Esophagus squamous epithelium (tissue), 5 donors: Measurements from ENCODE around the gene CEP55. TPM values are rescaled to one million over a fixed set of nuclear protein-coding genes. Genes with fewer than 3 reads are reported as not detected.

Experiments
- DNase-seq: peaks from one replicate; lab custom pipeline; 2025; lab: John Stamatoyannopoulos, UW
- H3K27ac ChIP-seq, 4 donors: fragments of 200-600 bp; sonication (generic); one replicate each; pipeline ENCODE4 v1.5.1; 2016 to 2019; ENCODE audit warnings: mild to moderate bottlenecking in 1 of 4
- H3K27me3 ChIP-seq, 4 donors: fragments of 200-600 bp; sonication (generic); 1 replicate in 3 of 4; 2 replicates in 1 of 4; pipeline versions ENCODE4 v1.5.1 to v1.6.0; 2017 to 2021; ENCODE audit warnings: antibody characterized with exemption in 1 of 4
- H3K36me3 ChIP-seq, 3 donors: fragments of 200-600 bp; sonication (generic); one replicate each; pipeline ENCODE4 v1.5.1; 2016 to 2019
- H3K4me1 ChIP-seq, 3 donors: fragments of 200-600 bp; sonication (generic); one replicate each; pipeline ENCODE4 v1.5.1; 2017 to 2019
- H3K4me3 ChIP-seq, 4 donors: fragments of 200-600 bp; sonication (generic); 1 replicate in 3 of 4; 2 replicates in 1 of 4; pipeline ENCODE4 v1.5.1; 2016 to 2019; ENCODE audit warnings: mild to moderate bottlenecking in 2 of 4, moderate library complexity in 1 of 4
- H3K9me3 ChIP-seq, 3 donors: fragments of 200-600 bp; sonication (generic); one replicate each; pipeline ENCODE4 v1.5.1; 2016 to 2019
- POLR2A ChIP-seq, 4 donors: fragments of 450-650 bp; IDR thresholded peaks; one replicate each; pipeline ENCODE4 v1.6.1; 2017; ENCODE audit warnings: antibody characterized with exemption in 4 of 4, mild to moderate bottlenecking in 4 of 4, moderate library complexity in 3 of 4
- WGBS, 2 donors: methylation state at CpG; one replicate each; pipeline ENCODE4 v1.1.5; 2018; 5-methylcytosine and 5-hydroxymethylcytosine counted together
- intact Hi-C: fragments of 100-400 bp; cut with DNase I; formaldehyde crosslinking; loops from one replicate; pipeline ENCODE4 v1.15.0; 2022
- total RNA-seq, 4 donors: library from RNA; depleted of rRNA; stranded (reverse); fragments of >200 nt; gene quantifications; one replicate each; pipeline ENCODE4 v1.1.0, GENCODE V29; 2016
- TF ChIP-seq, protein P1 (sequence below), 6 experiments: fragments of 450-650 bp in 4 of 6; fragments of 200-600 bp in 2 of 6; sonication (generic) in 2 of 6; IDR thresholded peaks; one replicate each; pipeline ENCODE4 v1.5.1; 2016 to 2019; ENCODE audit warnings: antibody characterized with exemption in 6 of 6, mild to moderate bottlenecking in 4 of 6, moderate library complexity in 4 of 6
- donor health status: DM: yes; HTN: yes; CAD: no.

Gene CEP55
- total RNA-seq, 4 donors from 2014 or later, result 6.7 to 23.7 (median 14.4) TPM

DNA sequence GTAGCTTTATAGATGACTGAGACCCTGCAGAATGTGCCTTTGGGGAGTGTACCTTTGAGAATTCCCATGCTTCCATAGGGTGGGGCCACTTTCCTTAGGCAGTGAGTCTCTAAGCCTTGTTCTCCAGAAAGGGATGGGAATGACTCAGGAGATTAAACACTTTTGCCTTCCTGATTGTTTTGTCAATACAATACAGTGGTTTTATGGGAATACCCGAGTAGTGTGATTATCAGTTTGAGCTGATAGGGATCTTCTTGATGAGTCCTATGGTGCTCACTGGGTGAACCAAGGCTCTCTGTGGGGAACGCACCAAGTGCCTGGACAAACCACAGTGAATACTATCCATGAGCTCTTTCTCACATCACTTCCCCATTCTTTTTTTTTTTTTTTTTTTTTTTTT lies 20.5 kb upstream of the CEP55 start:
- WGBS, 2 donors, result 24 to 30% methylated on average over 2 of the region's 2 CpGs
- Histone ChIP-seq H3K4me3 (no peak overlapping the region), H3K27me3 (no peaks in the 10 kb centered on the region), H3K36me3 (peaks cover 0 to 21% (median 0%) of the 10 kb centered on the region in 3 donors), H3K27ac (peak overlapping the region; percentile 55 to 76 (median 68)), H3K4me1 (peaks cover 22 to 99% (median 68%) of the 10 kb centered on the region in 3 donors), H3K9me3 (no peaks in the 10 kb centered on the region)
- no peak for DNase-seq
- intact Hi-C loops, result no loop called here
- TF ChIP-seq POLR2A (IDR thresholded peaks at IDR 0.05), result no peak

DNA sequence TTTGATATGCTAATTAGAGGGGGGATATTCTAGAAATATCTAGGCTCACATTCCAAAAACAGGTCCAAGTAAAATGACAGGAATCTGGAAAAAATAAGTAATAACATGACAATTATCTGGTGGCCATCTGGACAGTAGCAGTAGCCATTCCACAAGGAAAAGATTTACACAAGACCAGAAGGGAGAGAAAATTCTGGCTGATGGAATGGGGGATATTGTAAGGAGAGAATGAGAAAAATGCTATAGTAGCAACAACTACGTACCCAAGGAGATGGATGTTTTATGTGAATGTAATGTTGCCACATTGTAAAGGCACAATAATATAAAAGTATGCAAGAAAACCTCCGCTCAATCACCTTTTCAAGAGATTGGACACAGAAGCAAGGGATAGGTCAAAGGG lies 19.7 kb upstream of the CEP55 start:
- intact Hi-C loops, result no loop called here

DNA sequence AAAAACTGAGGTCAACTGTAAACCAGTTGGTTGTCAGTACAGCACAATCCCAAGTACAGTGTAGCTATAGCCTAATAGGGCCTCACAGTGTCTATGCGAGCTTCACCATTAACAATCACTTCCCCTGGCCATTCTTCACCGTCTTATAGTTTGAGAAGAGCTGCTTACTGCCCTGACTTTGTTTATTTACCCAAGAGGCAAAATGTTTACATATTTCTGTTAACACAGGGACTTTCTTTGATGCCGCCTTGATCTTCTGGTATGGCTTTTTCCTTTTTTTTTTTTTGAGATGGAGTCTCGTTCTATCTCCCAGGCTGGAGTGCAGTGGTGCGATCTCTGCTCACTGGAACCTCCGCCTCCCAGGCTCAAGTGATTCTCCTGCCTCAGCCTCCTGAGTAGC lies 17.5 kb upstream of the CEP55 start:
- 73 to 75% methylated on average over 6 of the region's 6 CpGs for WGBS, 2 donors
- intact Hi-C loops, result no loop called here

More for the DNA sequence above, 19.7 kb upstream of the CEP55 start:
- peaks cover 0 to 21% (median 0%) of the 10 kb centered on the region in 3 donors for H3K36me3 ChIP-seq
- peaks cover 15 to 93% (median 59%) of the 10 kb centered on the region in 3 donors for H3K4me1 ChIP-seq
- H3K27me3 ChIP-seq, result no peaks in the 10 kb centered on the region
- H3K27ac ChIP-seq, result peak overlapping the region; percentile 55 to 76 (median 68)
- DNase-seq, result no peak
- TF ChIP-seq, protein P1, sequence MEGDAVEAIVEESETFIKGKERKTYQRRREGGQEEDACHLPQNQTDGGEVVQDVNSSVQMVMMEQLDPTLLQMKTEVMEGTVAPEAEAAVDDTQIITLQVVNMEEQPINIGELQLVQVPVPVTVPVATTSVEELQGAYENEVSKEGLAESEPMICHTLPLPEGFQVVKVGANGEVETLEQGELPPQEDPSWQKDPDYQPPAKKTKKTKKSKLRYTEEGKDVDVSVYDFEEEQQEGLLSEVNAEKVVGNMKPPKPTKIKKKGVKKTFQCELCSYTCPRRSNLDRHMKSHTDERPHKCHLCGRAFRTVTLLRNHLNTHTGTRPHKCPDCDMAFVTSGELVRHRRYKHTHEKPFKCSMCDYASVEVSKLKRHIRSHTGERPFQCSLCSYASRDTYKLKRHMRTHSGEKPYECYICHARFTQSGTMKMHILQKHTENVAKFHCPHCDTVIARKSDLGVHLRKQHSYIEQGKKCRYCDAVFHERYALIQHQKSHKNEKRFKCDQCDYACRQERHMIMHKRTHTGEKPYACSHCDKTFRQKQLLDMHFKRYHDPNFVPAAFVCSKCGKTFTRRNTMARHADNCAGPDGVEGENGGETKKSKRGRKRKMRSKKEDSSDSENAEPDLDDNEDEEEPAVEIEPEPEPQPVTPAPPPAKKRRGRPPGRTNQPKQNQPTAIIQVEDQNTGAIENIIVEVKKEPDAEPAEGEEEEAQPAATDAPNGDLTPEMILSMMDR (IDR thresholded peaks at IDR 0.05), result no peak
- TF ChIP-seq POLR2A (IDR thresholded peaks at IDR 0.05), result no peak
- H3K9me3 ChIP-seq, result no peaks in the 10 kb centered on the region
- H3K4me3 ChIP-seq, result no peak overlapping the region
- whole genome bisulfite sequencing, 2 donors, result 89 to 92% methylated on average over 2 of the region's 2 CpGs

GRCh38 chr10:93481637-93482144 lies 14.7 kb upstream of the CEP55 start:
- intact Hi-C loops, result loop anchor here (5.0 kb wide), 1 partner anchor 44 kb away; no protein-coding TSS in a partner anchor
- Histone ChIP-seq H3K27me3 (no peaks in the 10 kb centered on the region), H3K27ac (peak overlapping the region; percentile 85 to 93 (median 89)), H3K9me3 (no peaks in the 10 kb centered on the region), H3K36me3 (peaks cover 0 to 12% (median 0%) of the 10 kb centered on the region in 3 donors), H3K4me1 (peaks cover 9 to 53% (median 12%) of the 10 kb centered on the region in 3 donors), H3K4me3 (peak overlapping the region; percentile 37 to 67 (median 62))
- DNase-seq, result no peak
- WGBS, 2 donors, result 10 to 11% methylated on average over 7 of the region's 7 CpGs
- TF ChIP-seq, protein P1 (IDR thresholded peaks at IDR 0.05), result no peak
- TF ChIP-seq POLR2A (IDR thresholded peaks at IDR 0.05), result no peak

More for the DNA sequence above, 17.5 kb upstream of the CEP55 start:
- TF ChIP-seq, protein P1 (IDR thresholded peaks at IDR 0.05), result no peak
- TF ChIP-seq POLR2A (IDR thresholded peaks at IDR 0.05), result no peak
- H3K4me3 ChIP-seq, result peak overlapping the region in 1 of 4 donors; percentile 66
- H3K36me3 ChIP-seq, result peaks cover 0 to 12% (median 0%) of the 10 kb centered on the region in 3 donors
- H3K9me3 ChIP-seq, result no peaks in the 10 kb centered on the region
- DNase-seq, result no peak
- H3K27me3 ChIP-seq, result no peaks in the 10 kb centered on the region
- H3K4me1 ChIP-seq, result peaks cover 13 to 81% (median 40%) of the 10 kb centered on the region in 3 donors
- H3K27ac ChIP-seq, result peak overlapping the region; percentile 17 to 90 (median 34)

GRCh38 chr10:93482145-93482834 lies 14.1 kb upstream of the CEP55 start, which contains the start of gene MYOF:
MYOF (minus strand) TSS chr10:93482334; CDS start chr10:93482194, 140 bp downstream.
- no peak for DNase-seq
- Histone ChIP-seq H3K9me3 (no peaks in the 10 kb centered on the region), H3K36me3 (peaks cover 0 to 7% (median 0%) of the 10 kb centered on the region in 3 donors), H3K27me3 (no peaks in the 10 kb centered on the region), H3K4me1 (peaks cover 9 to 49% (median 12%) of the 10 kb centered on the region in 3 donors), H3K4me3 (peak within 1 kb of the TSS; percentile 37 to 67 (median 62)), H3K27ac (peak within 1 kb of the TSS; percentile 85 to 93 (median 89))
- intact Hi-C loops, result loop anchor here (5.0 kb wide), 1 partner anchor 45 kb away; no protein-coding TSS in a partner anchor
- 0 to 1% methylated on average over 26 of the region's 27 CpGs for WGBS, 2 donors
- TF ChIP-seq, protein P1 (IDR thresholded peaks at IDR 0.05), result peak; percentile 19 to 76 (median 64)
- TF ChIP-seq POLR2A (IDR thresholded peaks at IDR 0.05), result peak in 2 of 4 donors; percentile 66 to 78
